Activated CD4-positive, alpha-beta T cell treated with anti-CD3 and anti-CD28 coated beads for 4 hours (primary cell): Measurements from ENCODE around the gene ARL2BP.

Experiments used
- DNase-seq, 2 donors: peaks; one replicate each; pipeline ENCODE4 v3.0.0-alpha.2; 2020

ARL2BP gene

GRCh38 chr16:57235128-57236021, 9.7 kb upstream of the ARL2BP start:
- DNase-seq = no peak

GRCh38 chr16:57236022-57236350, 9.1 kb upstream of the ARL2BP start:
- DNase-seq = no peak

DNA sequence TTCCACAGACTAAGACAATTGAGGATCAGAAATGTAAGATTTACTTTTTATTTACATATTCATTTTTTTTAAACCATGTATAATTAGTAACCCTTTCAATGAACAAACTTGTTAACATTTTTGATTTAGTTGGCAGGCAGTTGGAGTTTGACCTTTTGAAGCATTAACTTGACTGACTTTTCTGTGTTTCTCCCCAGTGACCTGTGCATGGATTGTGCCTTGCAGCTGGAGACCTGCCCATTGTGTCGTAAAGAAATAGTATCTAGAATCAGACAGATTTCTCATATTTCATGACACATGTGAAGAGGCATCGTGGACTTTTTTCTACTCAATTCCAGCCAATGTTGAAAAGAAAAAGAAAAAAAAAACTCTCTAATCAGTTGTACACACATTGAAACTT, 6.4 kb upstream of the ARL2BP start:
- DNase-seq = no peak

DNA sequence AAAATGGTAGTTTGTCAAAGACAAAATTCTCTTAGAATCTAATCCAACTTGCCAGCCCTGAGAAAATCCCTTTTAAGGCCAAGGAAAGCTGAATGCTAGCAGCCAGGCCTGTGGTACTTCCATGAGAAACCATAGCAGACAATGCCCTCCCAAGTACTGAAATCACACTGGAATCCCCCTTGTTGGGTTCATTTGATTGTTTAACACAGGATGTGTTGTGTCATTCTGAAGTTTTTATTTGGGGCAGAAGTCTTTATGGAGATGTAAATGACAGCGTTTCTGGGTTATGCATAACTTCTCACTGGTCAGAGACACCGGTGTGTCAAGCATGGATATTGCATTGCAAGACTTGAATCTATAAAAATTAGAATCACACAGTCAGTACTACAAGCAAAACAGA, 6.0 kb upstream of the ARL2BP start:
- no peak for DNase-seq

DNA sequence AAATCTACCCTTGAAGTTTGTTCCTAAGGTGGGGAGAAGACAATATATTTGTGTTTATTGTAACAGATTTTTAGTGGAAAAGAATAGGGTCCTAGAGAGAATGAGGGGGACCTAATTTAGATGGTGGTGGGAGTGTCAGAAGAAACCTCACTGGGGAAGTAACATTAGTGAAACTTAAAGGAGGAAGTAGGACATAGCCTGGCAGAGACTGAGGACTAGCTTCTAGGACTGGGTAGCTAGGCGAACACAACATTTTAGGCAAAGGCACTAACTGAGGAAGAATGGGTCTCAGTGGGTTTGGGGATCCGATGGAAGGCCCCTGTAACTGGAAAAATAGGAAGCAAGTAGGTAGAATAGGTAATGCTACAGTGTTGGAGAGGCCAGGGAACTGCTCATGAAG, 4.2 kb upstream of the ARL2BP start:
- no peak for DNase-seq

DNA sequence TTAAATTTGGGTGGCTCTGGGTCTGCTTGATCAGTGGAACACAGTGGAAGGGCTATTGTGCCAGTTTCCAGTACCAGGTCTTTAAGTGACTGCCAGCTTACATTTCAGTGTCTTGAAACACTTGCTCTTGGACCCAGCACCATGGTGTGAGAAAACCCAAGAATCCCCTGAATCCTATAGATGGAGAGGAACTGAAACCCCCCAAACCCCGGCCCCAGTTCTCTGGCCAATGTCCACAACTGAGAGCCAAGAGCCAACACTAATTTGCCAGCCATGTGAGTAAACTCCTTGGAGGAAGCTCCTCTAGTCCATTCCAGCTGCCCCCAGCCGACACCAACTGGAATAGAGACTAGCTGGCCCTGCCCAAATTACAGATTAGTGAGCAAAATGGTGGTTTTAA, 2.4 kb upstream of the ARL2BP start:
- DNase-seq = no peak

DNA sequence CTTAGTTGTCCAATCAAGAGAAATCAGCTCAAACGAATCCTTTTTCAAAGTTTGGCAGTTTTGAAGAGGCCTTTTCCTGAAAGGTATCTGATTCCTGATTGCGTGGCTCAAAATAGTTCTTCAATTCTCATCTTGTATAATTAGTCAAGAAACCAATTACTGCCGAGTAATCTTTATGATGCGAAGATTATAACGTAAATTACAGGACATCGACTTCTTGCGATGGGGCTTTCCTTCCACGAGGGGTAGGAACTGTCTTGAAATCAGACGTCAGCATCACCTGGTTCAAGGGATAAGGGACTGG, 644 bp upstream of the ARL2BP start:
- DNase-seq = no peak

DNA sequence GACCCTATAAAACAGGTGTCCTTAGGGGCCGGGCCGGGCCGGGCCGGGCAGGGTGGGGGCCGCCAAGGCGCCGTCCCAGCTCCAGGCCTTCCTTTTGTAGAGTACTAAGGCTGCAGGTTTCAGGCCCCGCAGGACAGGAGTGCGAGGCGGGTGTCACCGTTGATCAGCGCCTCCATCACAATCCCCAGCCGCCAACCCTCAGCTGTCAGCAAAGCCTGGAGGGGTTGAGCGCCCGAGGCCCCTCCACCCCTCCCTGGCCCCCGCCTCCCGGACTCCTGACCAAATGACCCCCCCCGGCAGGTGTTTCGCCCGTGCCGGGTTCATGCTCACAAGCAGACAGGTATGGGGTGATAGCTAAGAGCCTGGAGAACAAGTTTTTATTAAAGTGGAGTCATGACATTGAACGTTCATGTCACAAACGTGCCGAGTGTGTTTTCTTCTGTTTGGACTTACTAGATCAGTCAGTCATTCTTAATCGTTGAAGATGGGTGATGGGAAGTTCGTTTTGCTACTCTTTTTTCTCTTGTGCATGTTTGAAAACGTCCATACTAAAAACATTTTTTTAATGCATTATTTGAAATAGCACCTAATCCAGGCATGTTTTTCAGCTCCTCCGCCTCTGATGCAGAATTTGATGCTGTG, 534 bp downstream of the ARL2BP start:
- peak; percentile 12 to 21 for DNase-seq

GRCh38 chr16:57251352-57251751, 6.3 kb downstream of the ARL2BP start:
- DNase-seq = no peak

GRCh38 chr16:57252148-57252721, 7.2 kb downstream of the ARL2BP start:
- no peak for DNase-seq

- no peak for DNase-seq
Measured at GRCh38 chr16:57253466-57253865, 8.4 kb downstream of the ARL2BP start.

GRCh38 chr16:57255686-57256415, 10.8 kb downstream of the ARL2BP start:
- no peak for DNase-seq

DNA sequence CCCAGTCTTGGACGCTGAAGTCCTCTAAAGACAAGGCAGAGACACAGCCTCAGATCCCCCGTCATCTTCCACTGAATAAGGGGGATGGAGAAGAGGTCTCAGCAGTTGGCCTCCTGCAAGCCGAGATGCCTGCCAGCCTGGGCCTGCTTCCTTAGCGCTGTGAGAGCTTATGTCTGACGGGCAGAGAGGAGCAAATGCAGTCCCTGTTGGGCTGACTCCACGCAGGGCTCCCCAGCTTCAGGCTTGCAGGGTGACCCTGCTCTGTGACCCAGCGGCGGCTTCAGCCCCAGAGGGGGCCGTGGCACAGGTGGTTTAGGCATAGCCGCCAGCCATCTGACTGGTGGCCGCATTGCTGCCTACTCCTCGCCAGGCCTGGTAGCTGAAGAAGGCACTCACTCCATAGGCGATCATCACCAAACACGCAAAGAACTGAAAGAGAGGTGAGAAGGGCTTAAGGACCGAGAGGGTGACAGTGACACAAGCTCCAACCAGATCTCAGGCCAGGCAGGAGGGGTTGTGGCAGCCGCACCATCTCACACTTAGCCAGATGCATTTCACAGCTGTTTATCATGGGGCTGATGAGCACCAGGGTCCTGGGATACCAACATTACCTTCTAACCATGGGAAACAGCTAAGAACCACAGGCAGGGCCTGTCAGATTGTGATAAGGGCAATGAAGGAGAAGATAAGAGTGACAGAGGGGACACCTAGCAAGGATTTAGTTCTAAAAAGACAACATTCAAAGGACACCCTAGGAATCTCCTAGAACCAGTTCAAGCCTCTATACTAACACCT, 11.7 kb downstream of the ARL2BP start:
- DNase-seq = no peak

DNA sequence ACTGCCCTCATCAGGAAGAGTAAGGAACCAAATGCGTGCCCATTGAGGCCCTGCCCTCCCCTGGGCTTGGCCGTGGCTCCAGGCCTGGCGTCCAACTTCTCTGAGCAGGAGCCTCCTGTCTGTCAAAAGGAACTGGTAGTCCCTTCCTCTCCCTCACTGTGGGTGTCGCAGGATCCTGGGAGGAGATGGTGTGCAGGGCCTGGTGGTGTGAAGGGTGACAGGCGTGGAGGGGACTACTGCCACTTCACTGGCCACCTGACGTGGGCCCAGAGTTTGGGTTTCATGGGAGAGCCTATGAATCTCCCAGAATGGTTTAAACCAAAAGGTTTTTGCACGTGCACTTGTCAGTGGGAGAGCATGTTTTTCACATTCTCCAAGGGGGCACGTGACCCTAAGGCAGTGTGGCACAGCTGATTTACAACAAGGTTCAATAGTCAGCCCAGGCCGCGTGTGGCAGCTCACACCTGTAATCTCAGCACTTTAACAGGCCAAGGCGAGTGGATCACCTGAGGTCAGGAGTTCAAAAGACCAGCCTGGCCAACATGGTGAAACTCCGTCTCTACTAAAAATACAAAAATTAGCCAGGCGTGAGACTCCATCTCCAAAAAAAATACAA, 12.5 kb downstream of the ARL2BP start:
- no peak for DNase-seq

- DNase-seq = no peak
Measured at GRCh38 chr16:57258226-57258909, 13.3 kb downstream of the ARL2BP start.

DNA sequence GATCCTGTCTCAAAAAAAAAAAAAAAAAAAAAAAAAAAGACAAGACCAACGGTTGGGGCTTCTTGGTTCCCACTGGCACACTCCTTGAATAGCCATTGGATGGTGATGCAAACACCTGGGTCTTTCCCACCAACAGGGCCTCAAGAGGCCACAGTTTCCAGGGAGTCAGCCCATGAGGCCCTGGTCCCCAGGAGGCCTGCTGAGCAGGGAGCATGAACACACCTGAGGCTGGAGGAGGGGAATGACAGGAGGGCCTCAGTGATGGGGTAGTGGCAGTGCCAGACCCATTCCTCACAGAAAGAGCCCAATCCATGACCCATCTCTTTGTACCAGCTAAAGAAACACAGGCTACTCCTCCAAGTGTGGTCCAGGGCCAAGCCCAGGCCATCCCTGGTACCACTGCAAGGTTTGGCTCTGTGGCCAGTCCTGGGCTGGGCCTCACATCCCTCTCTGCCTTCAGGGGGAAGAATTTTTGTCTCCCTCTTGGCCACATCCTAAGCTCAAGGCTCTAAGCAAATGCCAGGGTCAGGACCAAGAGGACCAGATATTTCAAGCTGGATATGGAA, 13.9 kb downstream of the ARL2BP start:
- no peak for DNase-seq

GRCh38 chr16:57260294-57260929, 15.4 kb downstream of the ARL2BP start:
- DNase-seq = peak; percentile 12 to 34

- DNase-seq = no peak
Measured at GRCh38 chr16:57261806-57262205, 16.7 kb downstream of the ARL2BP start.

DNA sequence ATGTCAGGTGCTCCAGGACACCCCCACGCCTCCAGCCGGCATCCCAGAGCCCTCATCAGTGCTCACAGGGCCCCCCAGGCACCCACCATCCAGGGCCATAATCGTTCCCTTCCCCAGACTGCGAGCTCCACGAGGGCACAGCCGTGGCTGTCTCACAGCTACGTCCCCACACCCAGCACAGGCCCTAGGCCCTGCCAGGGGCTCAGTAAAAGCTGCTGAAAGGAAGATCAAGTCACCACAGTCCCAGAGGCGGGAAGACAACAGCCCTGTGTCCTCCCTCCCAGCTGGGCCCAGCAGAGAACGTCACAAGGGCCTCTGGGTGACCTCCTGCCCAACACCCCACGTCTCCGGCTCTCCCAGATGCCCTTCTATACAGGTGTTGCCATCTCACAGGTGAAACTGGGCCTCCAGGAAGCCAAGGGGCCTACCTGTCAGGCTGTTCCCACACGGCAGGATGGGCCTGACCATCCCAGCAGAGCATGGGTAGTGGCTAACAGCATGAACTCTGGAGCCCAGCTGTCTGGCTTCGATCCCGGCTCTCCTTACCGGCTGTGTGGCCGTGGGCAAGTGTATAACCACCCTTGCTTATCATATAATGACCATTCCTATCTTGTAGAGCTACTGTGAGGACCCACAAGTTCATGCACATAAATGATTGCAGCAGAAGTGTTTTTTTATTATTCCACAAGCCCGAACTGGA, 17.9 kb downstream of the ARL2BP start:
- DNase-seq = no peak
